HG03432 (cell line): ENCODE measurements around the gene RNU7-1.
A peak's percentile ranks its signal among the peaks of the same experiment; 100 is the strongest.
"Not testable (repeated sequence)": the region's sequence is repeated elsewhere in the genome, so short reads cannot be mapped to it uniquely, and the experiment has no call there.

Source experiments
- ATAC-seq: cut with Tn5 transposase; IDR thresholded peaks from one replicate; pipeline ENCODE4 v1.9.1; 2021; ENCODE audit warnings: mild to moderate bottlenecking, moderate library complexity; ENCODE audit not compliant: unreplicated experiment

RNU7-1 gene

DNA sequence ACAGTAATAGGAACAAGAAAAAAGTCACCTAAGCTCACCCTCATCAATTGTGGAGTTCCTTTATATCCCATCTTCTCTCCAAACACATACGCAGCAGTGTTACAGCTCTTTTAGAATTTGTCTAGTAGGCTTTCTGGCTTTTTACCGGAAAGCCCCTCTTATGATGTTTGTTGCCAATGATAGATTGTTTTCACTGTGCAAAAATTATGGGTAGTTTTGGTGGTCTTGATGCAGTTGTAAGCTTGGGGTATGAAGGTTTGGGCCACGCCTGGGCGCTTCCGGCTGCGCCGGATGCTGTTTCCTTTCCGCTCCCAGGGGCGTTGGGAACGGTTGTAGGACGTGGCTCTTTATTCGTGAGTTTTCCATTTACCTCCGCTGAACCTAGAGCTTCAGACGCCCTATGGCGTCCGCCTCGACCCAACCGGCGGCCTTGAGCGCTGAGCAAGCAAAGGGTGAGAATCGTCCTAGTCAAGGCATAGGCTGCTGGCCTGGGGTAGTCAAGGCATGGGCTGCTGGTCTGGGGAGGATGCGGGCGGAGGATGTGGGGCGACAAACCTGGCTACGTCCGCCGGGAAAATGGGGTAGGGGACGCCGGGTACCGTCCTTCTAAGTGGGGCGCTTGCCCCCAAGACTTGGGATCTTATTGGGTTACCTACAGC lies at the start of gene RNU7-1, which contains the start of gene C12orf57:
RNU7-1 (plus strand) TSS at position 95 of the 659 bp plus-strand sequence.
C12orf57 (plus strand) TSS at position 301 of the 659 bp plus-strand sequence; CDS start at position 401, 100 bp downstream.
- ATAC-seq = peak; percentile 37

GRCh38 chr12:6894321-6894720 lies 49.3 kb upstream of the RNU7-1 start:
- ATAC-seq = no peak

DNA sequence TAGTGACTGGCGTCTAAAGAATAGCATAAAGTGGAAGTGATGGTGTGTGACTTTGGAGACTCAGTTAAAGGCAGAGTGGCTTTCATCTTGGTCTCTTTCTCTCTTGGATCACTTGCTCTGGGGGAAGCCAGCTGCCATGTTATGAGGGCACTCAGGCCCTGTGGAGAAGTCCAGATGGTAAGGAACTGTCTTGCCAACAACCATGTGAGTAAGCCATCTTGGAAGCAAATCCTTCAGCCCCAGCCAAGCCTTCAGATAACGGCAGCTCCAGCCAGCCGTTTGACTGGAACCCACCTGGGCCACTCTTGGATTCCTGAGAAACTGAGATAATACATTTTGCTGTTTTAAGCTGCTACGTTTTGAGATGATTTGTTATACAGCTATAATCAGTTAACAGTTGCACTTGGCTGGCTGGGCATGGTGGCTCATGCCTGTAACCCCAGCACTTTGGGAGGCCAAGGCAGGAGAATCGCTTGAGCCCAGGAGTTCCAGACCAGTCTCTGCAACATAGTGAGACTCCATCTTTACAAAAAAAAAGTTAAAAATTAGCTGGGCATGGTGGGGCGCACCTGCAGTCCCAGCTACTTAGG lies 46.7 kb upstream of the RNU7-1 start:
- ATAC-seq = no peak

GRCh38 chr12:6899427-6899826 lies 44.2 kb upstream of the RNU7-1 start:
- ATAC-seq = no peak

DNA sequence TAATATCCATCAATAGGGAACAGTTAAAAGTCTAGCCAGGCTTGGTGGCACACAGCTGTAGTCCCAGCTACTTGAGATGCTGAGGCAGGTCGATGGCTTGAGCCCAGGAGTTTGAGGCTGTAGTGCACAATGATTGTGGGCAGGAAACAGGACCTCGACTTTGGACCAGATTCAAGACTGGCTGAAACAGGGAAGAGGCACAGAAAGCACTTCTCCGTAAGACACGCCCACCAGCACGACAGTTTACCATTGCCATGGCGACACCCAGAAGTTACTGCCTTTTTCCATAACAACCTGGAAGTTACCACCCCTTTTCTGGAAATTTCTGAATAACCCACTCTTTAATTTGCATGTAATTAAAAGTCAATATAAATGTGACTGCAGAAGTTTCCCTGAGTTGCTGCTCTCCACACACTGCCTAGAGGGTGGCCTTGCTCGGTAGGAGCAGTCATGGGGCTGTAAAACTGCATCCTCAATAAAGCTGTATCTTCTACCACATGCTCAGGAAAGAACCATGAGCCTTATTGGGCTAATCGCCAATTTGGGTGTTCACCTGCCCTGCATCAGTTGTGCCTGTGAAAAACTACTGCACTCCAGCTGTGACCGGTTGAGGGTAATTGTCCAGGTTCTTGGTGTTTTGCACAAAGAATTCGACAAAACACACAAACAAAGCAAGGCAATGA lies 43.6 kb upstream of the RNU7-1 start:
- ATAC-seq = no peak

DNA sequence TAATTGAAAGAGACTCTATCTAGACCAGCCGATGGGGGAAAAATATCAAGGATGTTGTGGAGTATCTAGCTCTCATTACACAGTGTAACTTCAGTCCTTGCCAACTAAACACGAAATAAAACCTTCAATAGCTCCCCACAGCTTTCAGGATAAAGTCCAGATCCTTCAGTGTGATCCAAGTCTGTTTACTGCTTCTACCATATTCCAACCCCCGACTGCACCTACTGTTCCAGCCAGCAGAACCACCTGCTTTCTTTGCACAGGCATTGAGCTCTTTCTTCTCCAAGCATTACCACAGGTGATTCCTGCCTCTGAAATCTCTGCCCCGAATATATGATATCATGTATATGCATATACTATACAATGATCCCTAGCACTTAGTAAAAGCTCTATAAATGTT lies 41.2 kb upstream of the RNU7-1 start:
- ATAC-seq = no peak

DNA sequence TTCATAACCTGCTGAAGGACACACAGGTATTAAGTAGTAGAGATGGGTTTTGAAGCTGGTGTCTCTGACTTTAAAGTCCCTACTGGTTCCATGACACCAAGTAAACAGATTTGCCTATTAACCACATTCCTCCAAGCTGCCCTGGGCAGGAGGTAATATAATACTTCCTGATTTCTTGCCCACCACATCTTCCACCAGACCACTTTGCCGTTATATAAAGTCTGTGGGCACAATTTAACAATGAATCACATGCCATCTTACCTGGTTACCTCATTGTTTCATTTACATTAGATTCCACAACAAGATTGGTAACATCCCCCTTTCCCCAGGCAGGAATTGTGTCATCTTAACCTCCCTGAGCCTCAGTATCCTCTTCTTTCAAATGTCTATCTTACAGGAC lies 39.9 kb upstream of the RNU7-1 start:
- no peak for ATAC-seq

DNA sequence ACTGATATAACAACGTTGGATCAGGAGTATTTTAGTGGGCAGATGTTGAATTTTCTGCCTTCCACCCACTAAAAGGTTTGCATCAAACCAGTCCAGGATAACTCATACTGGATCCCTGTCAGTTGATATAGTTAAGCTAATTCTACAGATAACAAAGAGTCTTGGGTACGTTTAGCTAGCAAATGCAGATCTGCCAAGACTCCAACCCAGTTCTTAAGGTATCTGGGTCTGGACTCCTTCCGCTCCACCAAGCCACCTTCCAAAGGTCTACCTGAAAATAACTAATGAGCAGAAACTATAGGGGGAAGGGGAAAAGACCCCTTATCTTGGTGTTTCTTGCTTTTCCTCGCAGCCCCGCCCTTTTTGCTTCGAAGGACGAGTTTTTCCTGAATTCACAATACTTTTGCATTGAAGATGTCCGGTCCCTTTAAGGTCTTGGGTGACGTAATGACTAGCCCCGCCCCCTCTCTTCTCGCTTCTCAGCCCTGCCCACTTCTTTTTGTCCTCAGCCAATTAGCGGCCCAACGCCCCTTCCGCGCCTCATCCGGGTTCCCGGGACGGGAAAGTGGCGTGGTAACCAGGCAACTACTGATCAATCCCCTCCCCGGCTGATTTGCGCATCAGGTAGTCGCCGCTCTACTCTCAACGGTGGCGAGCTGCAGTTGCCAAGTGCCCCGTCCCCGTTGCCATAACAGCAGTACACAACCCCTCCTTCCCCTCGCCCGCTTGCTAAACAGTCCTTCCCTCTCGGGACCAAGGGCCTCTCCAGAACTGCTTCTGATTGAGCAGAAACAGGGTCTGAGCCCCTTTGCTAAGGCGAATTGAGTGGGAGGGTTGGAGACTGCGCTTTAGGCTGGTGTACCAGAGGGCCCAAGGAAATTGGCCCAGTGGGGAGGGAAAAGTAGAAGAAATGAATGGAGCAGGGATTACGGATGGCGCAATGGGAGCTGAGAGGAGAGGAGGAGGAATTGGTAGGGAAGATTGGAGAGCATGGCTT lies 39.0 kb upstream of the RNU7-1 start, which contains the start of gene LRRC23:
LRRC23 (plus strand) TSS at position 543 of the 997 bp plus-strand sequence. CDS start 812 bp downstream, outside the sequence.
- peak; percentile 93 for ATAC-seq

GRCh38 chr12:6905414-6906040 lies 38.1 kb upstream of the RNU7-1 start:
- ATAC-seq = no peak

DNA sequence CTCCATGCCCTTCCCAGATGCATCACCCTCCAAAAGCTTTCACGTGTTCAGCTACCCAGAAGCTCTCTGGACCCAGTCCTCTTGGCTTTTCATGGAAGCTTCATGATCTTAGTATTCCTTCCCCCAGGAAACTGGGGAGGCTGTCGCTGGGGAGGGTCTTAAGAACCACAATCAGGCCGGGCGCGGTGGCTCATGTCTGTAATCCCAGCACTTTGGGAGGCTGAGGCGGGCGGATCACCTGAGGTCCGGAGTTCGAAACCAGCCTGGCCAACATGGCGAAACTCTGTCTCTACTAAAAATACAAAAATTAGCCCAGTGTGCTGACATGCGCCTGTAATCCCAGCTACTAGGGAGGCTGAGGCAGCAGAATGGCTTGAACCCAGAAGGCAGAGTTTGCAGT lies 35.5 kb upstream of the RNU7-1 start:
- not testable (repeated sequence) for ATAC-seq

DNA sequence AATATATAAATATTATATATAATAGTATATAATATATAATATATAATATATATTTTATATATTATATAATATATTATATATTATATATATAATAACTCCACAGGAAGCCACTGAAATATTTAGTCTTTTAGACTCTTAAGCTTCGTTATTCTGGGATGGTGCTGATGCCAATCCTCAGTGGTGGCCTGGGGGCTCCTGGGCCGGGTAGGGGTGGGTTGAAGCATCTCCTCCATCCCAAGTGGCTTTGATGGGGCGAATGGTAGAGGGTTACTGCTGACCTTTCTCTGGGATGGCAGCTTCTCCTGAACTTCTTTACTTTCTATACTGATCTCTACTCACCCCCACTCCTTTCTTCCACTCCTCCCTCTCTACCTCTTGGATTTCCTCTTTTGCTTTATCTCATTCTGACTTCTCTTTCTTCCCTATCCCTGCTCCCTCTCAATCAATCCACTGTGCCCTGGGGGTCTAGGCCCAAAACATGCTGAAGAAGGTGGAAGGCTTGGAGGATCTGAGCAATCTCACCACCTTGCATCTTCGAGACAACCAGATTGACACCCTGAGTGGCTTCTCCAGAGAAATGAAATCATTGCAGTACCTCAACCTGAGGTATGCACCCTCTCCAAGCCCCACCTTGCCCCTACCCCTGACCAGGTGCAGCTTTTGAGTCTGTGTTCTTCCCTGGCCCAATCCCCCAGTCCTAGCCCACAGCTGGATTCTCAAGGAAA lies 34.0 kb upstream of the RNU7-1 start:
- no peak for ATAC-seq

DNA sequence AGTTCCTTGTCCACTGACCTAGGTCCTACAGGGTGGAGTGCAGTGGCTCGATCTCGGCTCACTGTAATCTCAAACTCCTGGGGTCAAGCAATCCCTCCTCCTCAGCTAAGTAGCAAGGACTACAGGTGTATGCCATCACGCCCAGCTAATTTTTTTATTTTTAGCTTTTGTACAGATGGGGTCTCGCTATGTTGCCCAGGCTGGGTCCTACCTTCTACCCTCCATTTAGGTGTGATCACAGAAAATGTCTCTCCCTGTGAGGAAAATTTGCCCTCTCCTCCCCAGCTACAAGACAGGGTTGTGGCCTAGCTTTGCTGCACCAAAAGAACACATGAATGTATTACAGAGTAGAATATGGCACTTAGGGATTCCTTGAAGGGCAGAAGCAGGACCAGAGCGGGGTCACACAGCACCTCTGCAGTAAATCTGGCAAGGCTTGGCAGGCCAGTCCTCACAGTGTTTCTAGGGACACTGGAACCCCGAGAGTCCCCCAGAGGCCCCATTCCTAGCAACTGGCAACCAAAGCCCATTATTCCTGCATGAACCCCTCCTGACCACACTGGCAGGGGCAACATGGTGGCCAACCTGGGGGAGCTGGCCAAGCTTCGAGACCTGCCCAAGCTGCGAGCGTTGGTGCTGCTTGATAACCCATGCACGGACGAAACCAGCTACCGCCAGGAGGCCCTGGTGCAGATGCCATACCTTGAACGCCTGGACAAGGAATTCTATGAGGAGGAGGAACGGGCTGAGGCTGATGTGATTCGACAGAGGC lies 31.3 kb upstream of the RNU7-1 start:
- ATAC-seq = no peak

- ATAC-seq = peak; percentile 82
Measured at GRCh38 chr12:6914246-6914946, 29.2 kb upstream of the RNU7-1 start, which contains the start of gene ENO2. Gene ENO2, plus strand, starts transcription at chr12:6914580. Its CDS starts 1,253 bp downstream, at chr12:6915833.

- no peak for ATAC-seq
Measured at GRCh38 chr12:6914947-6915788, 28.4 kb upstream of the RNU7-1 start.

DNA sequence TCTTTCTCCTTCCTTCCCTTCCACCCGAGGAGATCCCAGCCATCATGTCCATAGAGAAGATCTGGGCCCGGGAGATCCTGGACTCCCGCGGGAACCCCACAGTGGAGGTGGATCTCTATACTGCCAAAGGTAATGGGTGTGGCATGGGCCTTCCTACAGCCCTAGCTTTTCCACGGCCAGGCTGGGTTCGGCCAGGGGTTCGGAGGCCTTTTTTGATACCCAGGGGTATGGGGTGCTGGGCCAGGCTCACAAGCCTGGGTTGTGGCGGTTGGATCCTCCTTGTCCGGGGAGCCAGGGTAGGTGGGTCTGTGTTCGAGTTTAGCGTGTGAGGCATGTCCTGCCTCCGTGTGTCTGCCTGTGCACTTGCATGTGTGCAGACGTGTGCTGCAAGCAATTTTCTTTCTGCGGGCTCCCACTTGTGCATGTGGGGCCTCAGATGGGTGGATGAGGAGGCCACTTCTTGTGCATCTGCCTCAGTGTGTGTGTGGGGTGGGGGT lies 27.8 kb upstream of the RNU7-1 start:
- no peak for ATAC-seq

DNA sequence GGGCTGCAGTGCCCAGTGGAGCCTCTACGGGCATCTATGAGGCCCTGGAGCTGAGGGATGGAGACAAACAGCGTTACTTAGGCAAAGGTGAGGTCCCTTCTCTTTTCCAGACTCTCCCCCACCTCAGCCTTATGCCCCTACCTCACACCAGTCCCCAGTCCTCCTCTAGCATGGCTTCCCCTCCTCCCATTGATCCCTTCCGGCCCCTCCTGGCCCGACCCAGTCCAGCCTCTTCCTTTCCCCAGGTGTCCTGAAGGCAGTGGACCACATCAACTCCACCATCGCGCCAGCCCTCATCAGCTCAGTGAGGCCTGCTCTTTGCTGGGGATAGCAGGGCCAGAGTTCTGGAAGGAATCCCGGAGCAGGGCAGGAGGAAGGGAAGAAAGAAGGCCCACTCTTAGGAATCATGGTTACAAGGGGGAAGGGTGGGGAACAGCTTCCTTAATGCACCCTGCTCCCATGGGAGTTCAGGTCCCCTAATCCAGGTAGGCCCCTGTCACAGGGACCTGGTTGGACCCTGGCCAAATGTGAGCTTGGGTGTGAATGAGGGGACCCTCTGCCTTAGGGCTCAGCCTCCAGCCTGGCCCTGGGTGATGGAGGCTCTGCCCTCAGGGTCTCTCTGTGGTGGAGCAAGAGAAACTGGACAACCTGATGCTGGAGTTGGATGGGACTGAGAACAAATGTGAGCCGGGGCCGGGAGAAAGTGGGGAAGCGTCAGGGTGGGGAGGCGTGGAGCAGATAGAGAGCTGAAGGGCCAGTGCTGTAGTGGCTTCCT lies 27.0 kb upstream of the RNU7-1 start:
- no peak for ATAC-seq
